Vagina (tissue), 2 donors: Measurements from ENCODE around the gene ERC2.

Source experiments
- POLR2A ChIP-seq, 2 donors: fragments of 450-650 bp; IDR thresholded peaks; one replicate each; pipeline ENCODE4 v1.6.1; 2017; ENCODE audit warnings: antibody characterized with exemption in 2 of 2, mild to moderate bottlenecking in 2 of 2, moderate library complexity in 2 of 2
- TF ChIP-seq, protein P1 (sequence below), 3 experiments: fragments of 450-650 bp in 2 of 3; fragments of 200-600 bp in 1 of 3; sonication (generic) in 1 of 3; IDR thresholded peaks; one replicate each; pipeline ENCODE4 v1.5.1; 2017 to 2019; ENCODE audit warnings: antibody characterized with exemption in 3 of 3, mild to moderate bottlenecking in 2 of 3, moderate library complexity in 2 of 3

DNA sequence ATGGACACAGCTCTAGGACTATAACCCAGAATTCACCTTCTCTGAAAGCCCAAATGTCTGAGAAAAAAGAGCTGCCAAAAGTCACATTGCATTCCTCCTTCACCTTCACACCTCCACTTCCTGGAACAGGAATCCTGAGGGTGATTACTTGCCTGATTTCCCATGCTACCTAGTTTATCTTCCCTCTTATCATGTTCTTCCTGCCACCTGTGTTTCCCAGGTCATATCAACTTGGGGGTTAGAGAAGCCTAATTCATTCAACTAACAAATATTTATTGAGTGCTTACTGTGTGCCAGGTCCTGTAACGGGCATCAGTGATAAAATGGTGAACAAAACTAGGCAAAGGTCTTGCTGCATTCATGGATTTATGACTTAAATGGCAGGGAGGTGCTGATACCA lies 701.5 kb downstream of the ERC2 start:
- TF ChIP-seq, protein P1, sequence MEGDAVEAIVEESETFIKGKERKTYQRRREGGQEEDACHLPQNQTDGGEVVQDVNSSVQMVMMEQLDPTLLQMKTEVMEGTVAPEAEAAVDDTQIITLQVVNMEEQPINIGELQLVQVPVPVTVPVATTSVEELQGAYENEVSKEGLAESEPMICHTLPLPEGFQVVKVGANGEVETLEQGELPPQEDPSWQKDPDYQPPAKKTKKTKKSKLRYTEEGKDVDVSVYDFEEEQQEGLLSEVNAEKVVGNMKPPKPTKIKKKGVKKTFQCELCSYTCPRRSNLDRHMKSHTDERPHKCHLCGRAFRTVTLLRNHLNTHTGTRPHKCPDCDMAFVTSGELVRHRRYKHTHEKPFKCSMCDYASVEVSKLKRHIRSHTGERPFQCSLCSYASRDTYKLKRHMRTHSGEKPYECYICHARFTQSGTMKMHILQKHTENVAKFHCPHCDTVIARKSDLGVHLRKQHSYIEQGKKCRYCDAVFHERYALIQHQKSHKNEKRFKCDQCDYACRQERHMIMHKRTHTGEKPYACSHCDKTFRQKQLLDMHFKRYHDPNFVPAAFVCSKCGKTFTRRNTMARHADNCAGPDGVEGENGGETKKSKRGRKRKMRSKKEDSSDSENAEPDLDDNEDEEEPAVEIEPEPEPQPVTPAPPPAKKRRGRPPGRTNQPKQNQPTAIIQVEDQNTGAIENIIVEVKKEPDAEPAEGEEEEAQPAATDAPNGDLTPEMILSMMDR (IDR thresholded peaks at IDR 0.05) = no peak
- TF ChIP-seq POLR2A (IDR thresholded peaks at IDR 0.05) = no peak
